Immature natural killer cell (primary cell): ENCODE data around the gene PRKCB. TPM values are rescaled to one million over a fixed set of nuclear protein-coding genes. Genes with fewer than 3 reads are reported as not detected.
"Not testable (repeated sequence)": the region's sequence is repeated elsewhere in the genome, so short reads cannot be mapped to it uniquely, and the experiment has no call there.

Experiments
- DNase-seq, 3 donors: peaks; one replicate each; pipeline ENCODE4 v3.0.0; 2022; ENCODE audit warnings: mixed read lengths in 1 of 3
- H3K27ac Mint-ChIP-seq, 6 donors: one replicate each; pipeline ENCODE4 v1.8.0; 2020; ENCODE audit warnings: mixed read lengths in 6 of 6, mild to moderate bottlenecking in 5 of 6, inconsistent platforms in 4 of 6, moderate library complexity in 3 of 6
- H3K27me3 Mint-ChIP-seq, 3 donors: one replicate each; pipeline ENCODE4 v1.8.0; 2020 to 2021; ENCODE audit warnings: low read depth in 3 of 3, mild to moderate bottlenecking in 3 of 3, mixed read lengths in 3 of 3, moderate library complexity in 3 of 3, inconsistent platforms in 1 of 3
- H3K36me3 Mint-ChIP-seq, 3 donors: one replicate each; pipeline ENCODE4 v1.8.0; 2020; ENCODE audit warnings: mixed read lengths in 3 of 3, inconsistent platforms in 2 of 3, mild to moderate bottlenecking in 2 of 3
- H3K4me1 Mint-ChIP-seq, 2 donors: one replicate each; pipeline ENCODE4 v1.8.0; 2020; ENCODE audit warnings: inconsistent platforms in 2 of 2, mild to moderate bottlenecking in 2 of 2, mixed read lengths in 2 of 2, moderate library complexity in 1 of 2
- H3K4me3 Mint-ChIP-seq, 5 donors: one replicate each; pipeline ENCODE4 v1.8.0; 2020; ENCODE audit warnings: mild to moderate bottlenecking in 5 of 5, mixed read lengths in 5 of 5, inconsistent platforms in 3 of 5, moderate library complexity in 3 of 5
- H3K9me3 Mint-ChIP-seq, 6 donors: one replicate each; pipeline ENCODE4 v1.8.0; 2020; ENCODE audit warnings: mild to moderate bottlenecking in 6 of 6, mixed read lengths in 6 of 6, inconsistent platforms in 4 of 6, moderate library complexity in 3 of 6
- polyA plus RNA-seq, 3 donors: library from polyadenylated mRNA; unstranded; fragments of 300-500 nt; fragmentation: Illumina TruSeq; gene quantifications; one replicate each; pipeline ENCODE4 v1.2.3, GENCODE V29; 2021

Gene PRKCB
- polyA plus RNA-seq, 3 donors from 2014 or later: 78.7 to 110 (median 104) TPM

DNA sequence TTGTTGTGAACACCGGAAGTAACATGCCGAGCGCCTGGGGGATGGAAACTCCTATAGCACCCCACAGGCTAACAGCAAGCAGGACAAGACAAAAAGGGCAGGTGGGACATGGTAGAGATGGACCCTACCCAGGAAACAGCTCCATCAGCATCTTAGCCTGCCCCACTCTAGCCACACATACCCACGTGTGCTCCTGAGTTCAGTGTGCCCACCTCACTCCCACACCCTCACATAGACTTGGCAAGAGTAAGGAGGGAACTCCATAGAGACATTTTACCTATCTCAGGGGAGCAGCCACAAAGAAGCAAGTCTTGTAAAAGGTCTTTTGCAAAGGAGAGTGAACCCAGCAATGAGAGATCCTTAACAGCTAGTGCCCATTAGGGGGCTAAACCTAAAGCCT is 382.5 kb downstream of the PRKCB start:
- no peaks in the 10 kb centered on the region for H3K9me3 Mint-ChIP-seq
- peak overlapping the region in 1 of 6 donors; percentile 5 for H3K27ac Mint-ChIP-seq
- peaks cover 0 to 6% (median 6%) of the 10 kb centered on the region in 3 donors for H3K27me3 Mint-ChIP-seq
- H3K4me1 Mint-ChIP-seq: no peaks in the 10 kb centered on the region
- no peak for DNase-seq
- peaks cover 25 to 58% (median 27%) of the 10 kb centered on the region in 3 donors for H3K36me3 Mint-ChIP-seq
- no peak overlapping the region for H3K4me3 Mint-ChIP-seq

DNA sequence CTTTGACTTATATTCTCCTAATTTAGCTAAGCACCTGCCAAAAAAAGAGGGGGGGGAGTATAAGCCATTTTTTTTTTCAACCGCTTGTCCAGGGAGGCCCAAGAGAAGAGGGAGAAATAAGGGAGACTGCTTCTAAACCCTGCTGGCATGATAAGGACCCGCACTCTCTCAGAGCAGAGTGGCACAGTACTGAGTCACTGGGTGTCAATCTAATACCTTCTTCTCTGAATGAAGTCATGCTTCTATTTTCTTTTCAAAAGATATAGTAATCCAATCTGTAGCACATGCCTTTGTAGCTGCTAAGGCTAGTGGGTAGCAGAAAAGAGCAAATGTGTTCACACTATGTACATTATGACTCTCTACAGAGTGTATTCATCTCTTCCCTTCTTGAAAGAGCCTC is 385.4 kb downstream of the PRKCB start:
- H3K4me1 Mint-ChIP-seq: no peaks in the 10 kb centered on the region
- H3K27me3 Mint-ChIP-seq: peaks cover 2 to 7% (median 6%) of the 10 kb centered on the region in 3 donors
- peaks cover 13 to 44% (median 17%) of the 10 kb centered on the region in 3 donors for H3K36me3 Mint-ChIP-seq
- H3K4me3 Mint-ChIP-seq: no peak overlapping the region
- DNase-seq: no peak
- no peaks in the 10 kb centered on the region for H3K9me3 Mint-ChIP-seq
- no peak overlapping the region for H3K27ac Mint-ChIP-seq

DNA sequence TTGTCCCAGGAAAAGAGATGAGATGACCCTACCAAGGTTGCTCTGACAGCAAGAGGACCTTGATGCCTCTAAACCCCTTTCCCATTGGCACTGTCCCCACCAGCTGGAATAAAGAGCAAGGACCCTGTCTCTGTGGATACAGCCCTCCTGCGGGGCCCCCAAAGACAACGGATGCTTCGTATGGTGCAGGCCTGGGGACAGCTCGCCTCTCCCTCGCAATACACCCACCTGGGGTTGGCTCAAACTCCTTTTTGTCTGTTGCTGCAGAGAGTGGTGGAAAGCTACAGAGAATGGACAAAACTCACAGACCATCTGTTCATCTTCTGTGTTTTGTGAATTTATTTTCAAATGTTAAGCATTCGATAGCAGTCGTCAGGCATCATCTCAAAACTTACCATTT is 392.7 kb downstream of the PRKCB start:
- Mint-ChIP-seq H3K27ac (no peak overlapping the region), H3K4me3 (no peak overlapping the region), H3K9me3 (no peaks in the 10 kb centered on the region), H3K27me3 (peaks cover 1 to 6% (median 3%) of the 10 kb centered on the region in 3 donors), H3K36me3 (no peaks in the 10 kb centered on the region), H3K4me1 (no peaks in the 10 kb centered on the region)
- no peak for DNase-seq

DNA sequence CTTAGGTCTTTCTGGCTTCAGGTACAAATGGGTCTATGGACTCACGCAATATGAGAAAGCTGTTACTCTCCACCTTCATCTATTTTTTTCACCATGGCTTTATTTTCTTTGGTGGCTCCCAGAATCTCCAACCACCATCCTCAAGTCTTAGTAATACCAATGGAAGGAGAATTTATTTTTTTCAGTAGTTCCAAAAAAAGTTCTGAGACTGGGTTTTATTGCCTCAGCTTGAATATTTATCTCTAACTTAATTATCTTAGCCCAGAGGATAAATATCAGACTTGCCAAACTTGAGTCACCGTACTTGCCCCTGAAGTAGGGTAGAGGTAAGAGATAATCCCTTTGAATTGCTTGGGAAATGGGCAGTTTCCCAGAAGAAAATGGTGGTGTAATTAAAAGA is 397.2 kb downstream of the PRKCB start:
- H3K4me3 Mint-ChIP-seq: no peak overlapping the region
- H3K27ac Mint-ChIP-seq: no peak overlapping the region
- DNase-seq: no peak
- peaks cover 0 to 14% (median 6%) of the 10 kb centered on the region in 6 donors for H3K9me3 Mint-ChIP-seq
- H3K36me3 Mint-ChIP-seq: peaks cover 0 to 6% (median 0%) of the 10 kb centered on the region in 3 donors
- no peaks in the 10 kb centered on the region for H3K4me1 Mint-ChIP-seq
- H3K27me3 Mint-ChIP-seq: peaks cover 4 to 15% (median 7%) of the 10 kb centered on the region in 3 donors

DNA sequence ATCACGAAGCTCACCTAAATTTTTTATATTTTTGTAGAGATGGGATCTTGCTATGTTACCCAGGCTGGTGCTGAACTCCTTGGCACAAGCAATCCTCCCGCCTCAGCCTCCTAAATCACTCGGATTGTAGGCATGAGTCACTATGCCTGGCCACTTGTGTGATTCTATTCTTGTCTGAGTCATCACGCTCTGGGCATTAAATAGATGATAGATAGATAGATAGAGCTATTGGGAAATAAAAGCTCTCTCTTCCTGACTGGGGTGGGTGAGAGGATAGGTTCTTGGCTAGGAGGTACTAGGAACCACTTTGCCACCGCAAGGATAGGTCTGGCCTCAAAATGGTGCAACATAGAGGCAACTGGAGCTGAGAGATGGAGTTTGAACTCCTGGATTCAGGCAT is 399.0 kb downstream of the PRKCB start:
- Mint-ChIP-seq H3K9me3 (peaks cover 0 to 25% (median 6%) of the 10 kb centered on the region in 6 donors), H3K27ac (no peak overlapping the region), H3K4me1 (peaks cover 0 to 1% of the 10 kb centered on the region in 2 donors), H3K27me3 (peaks cover 10 to 18% (median 14%) of the 10 kb centered on the region in 3 donors), H3K4me3 (no peak overlapping the region), H3K36me3 (peaks cover 0 to 6% (median 0%) of the 10 kb centered on the region in 3 donors)
- no peak for DNase-seq

DNA sequence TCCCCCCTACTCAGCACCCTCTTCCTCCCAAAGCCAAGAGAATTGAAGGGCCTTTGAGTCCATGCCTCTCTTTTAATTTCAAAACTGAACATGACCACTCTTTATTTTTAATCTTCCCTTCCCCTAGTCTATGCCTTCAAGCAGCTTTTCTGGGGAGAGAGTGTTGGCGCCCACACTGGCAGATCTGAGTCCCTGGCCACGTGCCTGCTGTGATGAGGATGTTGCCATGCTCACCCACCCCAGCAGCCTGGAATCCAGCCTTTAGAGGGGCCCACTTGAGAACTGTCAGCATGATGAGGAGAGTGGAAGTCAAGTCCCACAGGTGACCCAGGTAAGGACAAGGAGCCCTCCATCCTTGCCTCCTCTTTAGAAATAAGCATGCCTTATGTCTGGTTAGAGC is 400.0 kb downstream of the PRKCB start:
- H3K9me3 Mint-ChIP-seq: peaks cover 0 to 25% (median 6%) of the 10 kb centered on the region in 6 donors
- no peak overlapping the region for H3K27ac Mint-ChIP-seq
- H3K36me3 Mint-ChIP-seq: peaks cover 0 to 6% (median 0%) of the 10 kb centered on the region in 3 donors
- no peak overlapping the region for H3K4me3 Mint-ChIP-seq
- H3K4me1 Mint-ChIP-seq: peaks cover 0 to 1% of the 10 kb centered on the region in 2 donors
- DNase-seq: no peak
- peaks cover 9 to 18% (median 10%) of the 10 kb centered on the region in 3 donors for H3K27me3 Mint-ChIP-seq

DNA sequence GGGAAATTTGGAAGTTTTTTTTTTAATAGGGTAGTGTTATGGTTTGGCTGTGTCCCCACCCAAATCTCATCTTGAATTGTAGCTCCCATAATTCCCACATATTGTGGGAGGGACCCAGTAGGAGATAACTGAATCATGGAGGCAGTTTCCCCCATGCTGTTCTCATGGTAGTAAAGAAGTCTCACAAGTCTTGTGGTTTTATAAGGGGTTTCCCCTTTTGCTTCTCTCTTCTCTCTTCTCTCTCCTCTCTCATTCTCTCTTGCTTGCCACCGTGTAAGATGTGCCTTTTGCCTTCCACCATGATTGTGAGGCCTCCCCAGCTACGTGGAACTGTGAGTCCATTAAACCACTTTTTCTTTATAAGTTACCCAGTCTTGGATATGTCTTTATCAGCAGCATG is 403.1 kb downstream of the PRKCB start:
- Mint-ChIP-seq H3K9me3 (peaks cover 0 to 25% (median 6%) of the 10 kb centered on the region in 6 donors), H3K27me3 (peaks cover 8 to 18% (median 10%) of the 10 kb centered on the region in 3 donors)
- H3K4me1 Mint-ChIP-seq, H3K36me3 Mint-ChIP-seq, H3K27ac Mint-ChIP-seq, DNase-seq, H3K4me3 Mint-ChIP-seq: not testable (repeated sequence)

DNA sequence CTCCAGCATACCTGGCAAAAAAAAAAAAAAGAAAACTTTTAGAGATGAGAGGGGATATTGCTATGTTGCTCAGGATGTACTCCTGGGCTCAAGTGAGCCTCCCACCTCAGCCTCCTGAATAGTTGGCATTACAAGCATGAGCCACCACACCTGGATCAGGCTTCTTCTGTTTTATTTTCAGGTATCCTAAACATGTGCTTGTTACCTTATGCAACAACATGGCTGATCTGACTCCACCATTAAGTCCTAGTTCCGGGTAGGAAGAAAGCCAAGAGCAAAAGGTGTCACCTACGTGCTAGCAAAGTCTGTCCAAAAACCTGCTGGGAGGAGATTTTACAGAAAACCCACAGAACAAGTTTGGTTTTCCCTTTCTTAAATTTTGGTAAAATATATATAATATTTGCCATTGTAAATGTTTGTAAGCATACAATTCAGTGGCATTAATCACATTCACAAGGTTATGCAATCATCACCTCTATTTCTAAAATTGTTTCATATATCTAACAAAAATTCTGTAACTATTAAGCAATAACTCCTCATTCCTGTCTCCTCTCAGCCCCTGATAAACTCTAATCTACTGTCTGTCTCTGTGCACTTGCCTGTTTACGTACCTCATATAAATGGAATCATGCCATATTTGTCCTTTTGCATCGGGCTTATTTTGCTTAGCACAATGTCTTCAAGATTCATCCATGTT is 411.3 kb downstream of the PRKCB start:
- Mint-ChIP-seq H3K9me3 (no peaks in the 10 kb centered on the region), H3K4me3 (no peak overlapping the region), H3K27ac (no peak overlapping the region), H3K4me1 (no peaks in the 10 kb centered on the region), H3K27me3 (peaks cover 0 to 12% (median 5%) of the 10 kb centered on the region in 3 donors), H3K36me3 (no peaks in the 10 kb centered on the region)
- no peak for DNase-seq

DNA sequence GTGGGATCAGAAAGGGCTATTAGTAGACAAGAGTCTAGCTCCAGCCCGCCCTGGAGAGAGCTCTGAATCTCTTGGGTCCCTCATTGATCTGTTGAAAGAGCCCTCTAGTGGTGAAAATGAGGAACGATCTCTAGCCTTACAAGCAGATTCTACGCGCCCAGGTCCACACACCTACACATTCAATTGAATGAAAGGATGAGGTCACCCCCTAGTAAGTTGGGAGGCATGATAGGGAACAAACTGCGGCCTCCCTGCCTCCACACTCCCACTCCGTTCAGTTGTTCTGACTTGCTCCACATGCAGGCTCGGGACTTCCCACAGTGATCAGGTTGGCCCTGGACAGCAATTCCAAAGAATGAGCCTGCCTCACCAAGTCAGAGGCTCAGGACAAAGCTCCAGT is 417.4 kb downstream of the PRKCB start:
- Mint-ChIP-seq H3K4me1 (no peaks in the 10 kb centered on the region), H3K9me3 (no peaks in the 10 kb centered on the region), H3K36me3 (no peaks in the 10 kb centered on the region), H3K27ac (no peak overlapping the region), H3K4me3 (no peak overlapping the region), H3K27me3 (peaks cover 10 to 33% (median 21%) of the 10 kb centered on the region in 3 donors)
- DNase-seq: peak; percentile 32 to 50 (median 45)

DNA sequence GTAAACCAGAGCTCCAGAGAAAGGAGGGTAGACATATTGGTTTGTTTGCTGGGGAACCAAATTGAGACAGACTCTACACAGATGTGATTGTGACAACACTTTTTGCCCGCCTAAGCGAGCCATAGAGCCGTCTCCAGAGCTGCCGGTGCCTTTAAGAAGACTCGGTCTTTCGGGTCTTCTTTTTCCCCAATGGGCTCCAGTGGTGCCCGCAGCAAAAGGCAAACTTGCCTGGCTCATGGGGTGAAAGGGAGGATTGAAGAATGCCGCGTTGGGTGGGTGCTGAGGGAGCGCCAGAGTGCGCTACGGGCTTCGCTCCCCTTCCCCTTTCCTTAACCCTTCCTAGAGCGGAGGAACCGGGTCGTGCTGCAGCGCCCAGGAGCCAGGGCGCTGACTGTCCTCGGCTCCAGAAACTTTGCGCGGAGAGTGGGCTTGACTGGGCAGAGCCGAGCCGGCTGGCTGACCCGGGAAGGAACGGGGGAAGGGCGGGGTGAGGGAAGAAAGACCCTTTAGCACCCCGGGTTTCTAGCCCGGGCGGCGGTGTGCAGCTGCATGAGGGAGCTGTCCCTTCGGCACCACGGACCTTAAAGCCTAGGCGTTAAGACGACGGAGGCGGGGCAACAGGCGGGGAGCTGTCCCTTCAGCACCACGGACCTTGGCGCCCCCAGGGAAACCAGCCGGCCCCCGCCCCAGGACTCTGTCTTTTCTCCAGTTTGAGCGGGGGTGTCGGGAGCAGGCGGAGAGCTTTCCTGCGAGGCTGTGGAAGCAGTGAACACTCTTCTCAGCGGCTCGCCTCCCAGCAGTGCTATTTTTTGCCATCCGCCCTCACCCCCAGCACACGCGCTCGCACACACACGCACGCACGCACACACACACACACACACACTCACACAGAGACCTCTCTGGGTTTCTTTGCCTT is 419.9 kb downstream of the PRKCB start, which contains the start of gene CACNG3:
CACNG3 (plus strand) TSS at position 880 of the 916 bp plus-strand sequence. CDS start 420 bp downstream, outside the sequence.
- no peak within 1 kb of the TSS for H3K27ac Mint-ChIP-seq
- no peak within 1 kb of the TSS for H3K4me3 Mint-ChIP-seq
- H3K27me3 Mint-ChIP-seq: peaks cover 10 to 33% (median 20%) of the 10 kb centered on the region in 3 donors
- DNase-seq: peak; percentile 36 to 49 (median 38)
- H3K36me3 Mint-ChIP-seq: no peaks in the 10 kb centered on the region
- no peaks in the 10 kb centered on the region for H3K9me3 Mint-ChIP-seq
- H3K4me1 Mint-ChIP-seq: no peaks in the 10 kb centered on the region

DNA sequence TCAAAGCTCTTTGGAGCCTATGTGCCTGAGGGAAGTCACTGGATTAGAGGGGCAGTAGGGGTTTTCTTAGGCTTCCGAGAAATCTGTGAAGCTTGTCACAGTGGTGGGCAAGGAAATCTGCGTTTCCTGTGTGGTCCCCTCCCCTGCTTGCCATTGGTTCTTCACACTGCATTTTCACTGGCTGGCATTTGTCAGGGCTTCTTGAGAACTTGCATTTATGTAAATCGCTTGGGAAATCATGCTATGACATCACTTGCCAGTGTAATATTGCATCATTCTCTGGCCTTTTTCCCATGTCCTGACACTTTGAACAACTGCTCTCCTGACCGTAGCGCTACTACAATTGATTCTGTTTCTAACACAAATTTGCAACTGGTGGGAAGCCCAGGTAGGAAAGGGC is 422.2 kb downstream of the PRKCB start:
- Mint-ChIP-seq H3K4me3 (no peak overlapping the region), H3K4me1 (no peaks in the 10 kb centered on the region), H3K9me3 (no peaks in the 10 kb centered on the region), H3K36me3 (no peaks in the 10 kb centered on the region), H3K27ac (no peak overlapping the region), H3K27me3 (peaks cover 12 to 28% (median 15%) of the 10 kb centered on the region in 3 donors)
- DNase-seq: no peak

DNA sequence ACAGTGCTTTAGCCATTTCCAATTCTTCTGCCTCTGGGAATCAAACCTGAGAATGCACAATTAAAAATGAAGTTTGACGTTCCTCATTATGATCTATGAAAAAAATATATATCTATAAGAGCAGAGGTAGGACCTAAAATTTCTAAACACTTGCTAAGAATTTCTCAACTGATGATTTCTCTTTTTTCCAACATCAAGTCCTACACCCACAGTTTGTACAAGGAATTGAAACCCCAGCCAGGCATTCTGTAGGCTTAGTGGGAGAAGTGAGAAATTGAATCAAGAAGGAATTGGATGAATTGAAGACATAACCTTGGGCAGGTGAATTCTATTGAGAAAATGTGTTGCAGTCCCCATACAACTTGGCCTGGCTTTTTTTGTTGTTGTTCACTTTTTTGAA is 423.0 kb downstream of the PRKCB start:
- Mint-ChIP-seq H3K4me1 (no peaks in the 10 kb centered on the region), H3K27ac (no peak overlapping the region), H3K27me3 (peaks cover 10 to 22% (median 15%) of the 10 kb centered on the region in 3 donors), H3K4me3 (no peak overlapping the region), H3K9me3 (peaks cover 0 to 2% (median 0%) of the 10 kb centered on the region in 6 donors), H3K36me3 (no peaks in the 10 kb centered on the region)
- no peak for DNase-seq

DNA sequence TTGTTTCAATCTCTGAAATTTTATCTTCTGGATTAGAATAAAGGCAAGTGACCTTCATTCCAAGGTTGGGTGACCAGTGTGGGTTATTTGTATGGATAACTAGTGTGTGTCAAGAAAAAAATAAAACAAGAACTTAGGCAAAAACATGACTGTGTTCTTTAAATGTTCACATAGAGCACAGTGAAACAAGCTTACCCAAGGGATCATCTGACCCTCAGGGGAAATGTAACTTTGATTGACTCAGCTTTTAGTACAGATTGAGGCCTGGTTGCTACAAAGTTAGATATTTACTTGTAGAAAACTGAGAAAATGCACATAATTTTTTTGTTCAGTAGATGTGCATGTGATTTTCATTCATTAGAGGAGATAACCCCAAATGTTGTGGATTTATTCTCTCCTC is 427.0 kb downstream of the PRKCB start:
- H3K27me3 Mint-ChIP-seq: peaks cover 5 to 10% (median 5%) of the 10 kb centered on the region in 3 donors
- no peak overlapping the region for H3K27ac Mint-ChIP-seq
- no peaks in the 10 kb centered on the region for H3K36me3 Mint-ChIP-seq
- H3K4me3 Mint-ChIP-seq: no peak overlapping the region
- H3K4me1 Mint-ChIP-seq: no peaks in the 10 kb centered on the region
- peaks cover 0 to 2% (median 0%) of the 10 kb centered on the region in 6 donors for H3K9me3 Mint-ChIP-seq
- no peak for DNase-seq
